Upper lobe of right lung (tissue), 1 donor: Measurements from ENCODE around the gene SNRNP35. TPM values are rescaled to one million over a fixed set of nuclear protein-coding genes. Genes with fewer than 3 reads are reported as not detected.

ENCODE experiments used
- ATAC-seq: fragments of 200-7000 bp; cut with Tn5 transposase; one replicate; pipeline ENCODE4 v1.9.1; 2020; ENCODE audit warnings: mild to moderate bottlenecking, moderate library complexity
- DNase-seq: peaks from one replicate; pipeline ENCODE4 v3.0.0-alpha.2; 2020
- H3K27ac ChIP-seq: fragments of 200-600 bp; one replicate; pipeline ENCODE4 v1.8.0; 2022
- H3K27me3 ChIP-seq: fragments of 200-600 bp; one replicate; pipeline ENCODE4 v1.8.0; 2022; ENCODE audit warnings: mild to moderate bottlenecking
- H3K36me3 ChIP-seq: fragments of 200-600 bp; one replicate; pipeline ENCODE4 v1.8.0; 2022
- H3K4me1 ChIP-seq: fragments of 200-600 bp; one replicate; pipeline ENCODE4 v1.8.0; 2022
- H3K4me3 ChIP-seq: fragments of 200-600 bp; one replicate; pipeline ENCODE4 v1.8.0; 2022; ENCODE audit warnings: mild to moderate bottlenecking
- H3K9me3 ChIP-seq: fragments of 200-600 bp; one replicate; pipeline ENCODE4 v1.8.0; 2022
- intact Hi-C: fragments of 100-400 bp; cut with DNase I; formaldehyde crosslinking; loops from one replicate; pipeline ENCODE4 v1.11.0; 2022
- total RNA-seq: library from RNA; stranded (reverse); fragmentation: NEBNext Ultra II Directional; extraction: Animal tissue kit (Norgen Biotek cat#: 25700); gene quantifications from one replicate; pipeline ENCODE4 v1.2.1, GENCODE V29; 2021
- TF ChIP-seq, protein P1 (sequence below): fragments of 200-600 bp; IDR thresholded peaks from one replicate; pipeline ENCODE4 v1.8.0; 2022; ENCODE audit warnings: antibody characterized with exemption
- donor health status: DM: no; HTN: yes; CAD: no; lungs with severe emphysema.

The SNRNP35 gene
- total RNA-seq, 1 donor from 2014 or later = 20.4 TPM

DNA sequence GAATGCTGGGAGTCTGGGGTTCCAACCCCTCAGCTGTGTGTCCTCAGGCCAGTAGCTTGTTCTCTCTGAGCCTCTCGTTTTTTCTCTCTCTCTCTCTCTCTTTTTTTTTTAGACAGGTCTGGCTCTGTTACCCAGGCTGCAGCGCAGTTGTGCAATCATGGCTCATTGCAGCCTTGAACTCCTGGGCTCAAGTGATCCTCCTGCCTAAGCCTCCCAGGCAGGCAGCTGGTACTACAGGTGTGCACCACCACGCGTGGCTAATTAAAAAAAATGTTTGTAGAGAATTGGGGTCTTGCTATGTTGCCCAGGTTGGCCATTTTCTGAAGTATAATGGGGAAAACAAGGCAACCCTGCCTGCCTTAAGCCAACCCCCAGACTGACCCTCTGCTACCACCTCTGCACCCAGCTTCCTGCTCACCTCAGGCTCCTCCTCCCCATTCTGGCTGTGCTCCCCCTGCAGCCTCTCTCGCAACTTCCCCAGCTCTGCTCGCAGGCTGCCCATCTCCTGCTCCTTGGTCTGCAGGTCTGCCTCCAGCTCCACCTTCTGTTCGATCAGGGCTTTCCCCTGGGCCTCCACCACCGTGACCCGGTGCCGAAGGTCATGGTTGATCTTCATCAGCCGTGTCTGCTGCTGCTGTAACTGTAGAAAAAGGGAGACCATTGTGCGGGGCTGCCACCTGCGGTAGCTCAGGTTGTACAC lies 40.3 kb downstream of the SNRNP35 start:
- intact Hi-C loops = no loop called here

DNA sequence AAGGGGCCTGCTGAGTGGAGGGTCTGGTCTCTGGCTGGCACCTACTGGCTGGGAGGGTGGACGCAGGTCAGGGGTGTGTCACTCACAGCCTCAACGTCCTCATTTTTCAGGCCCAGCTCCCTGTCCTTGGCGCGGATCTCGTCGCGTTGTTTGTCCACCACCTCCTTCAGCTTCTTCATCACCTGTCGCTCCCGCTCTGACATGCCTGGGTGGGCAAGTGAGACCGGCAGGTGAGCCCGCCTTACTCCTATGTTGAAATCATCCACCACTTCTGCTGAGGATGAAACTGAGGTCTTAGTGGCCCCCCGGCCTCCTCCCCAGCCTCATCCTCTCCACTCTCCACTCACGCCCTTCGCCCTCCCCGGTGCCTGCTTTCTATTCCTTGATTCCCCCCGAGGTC lies 41.4 kb downstream of the SNRNP35 start:
- Histone ChIP-seq H3K4me3 (no peak overlapping the region), H3K9me3 (no peaks in the 10 kb centered on the region), H3K27ac (no peak overlapping the region), H3K4me1 (no peaks in the 10 kb centered on the region), H3K36me3 (peaks cover 22% of the 10 kb centered on the region), H3K27me3 (no peaks in the 10 kb centered on the region)
- TF ChIP-seq, protein P1, sequence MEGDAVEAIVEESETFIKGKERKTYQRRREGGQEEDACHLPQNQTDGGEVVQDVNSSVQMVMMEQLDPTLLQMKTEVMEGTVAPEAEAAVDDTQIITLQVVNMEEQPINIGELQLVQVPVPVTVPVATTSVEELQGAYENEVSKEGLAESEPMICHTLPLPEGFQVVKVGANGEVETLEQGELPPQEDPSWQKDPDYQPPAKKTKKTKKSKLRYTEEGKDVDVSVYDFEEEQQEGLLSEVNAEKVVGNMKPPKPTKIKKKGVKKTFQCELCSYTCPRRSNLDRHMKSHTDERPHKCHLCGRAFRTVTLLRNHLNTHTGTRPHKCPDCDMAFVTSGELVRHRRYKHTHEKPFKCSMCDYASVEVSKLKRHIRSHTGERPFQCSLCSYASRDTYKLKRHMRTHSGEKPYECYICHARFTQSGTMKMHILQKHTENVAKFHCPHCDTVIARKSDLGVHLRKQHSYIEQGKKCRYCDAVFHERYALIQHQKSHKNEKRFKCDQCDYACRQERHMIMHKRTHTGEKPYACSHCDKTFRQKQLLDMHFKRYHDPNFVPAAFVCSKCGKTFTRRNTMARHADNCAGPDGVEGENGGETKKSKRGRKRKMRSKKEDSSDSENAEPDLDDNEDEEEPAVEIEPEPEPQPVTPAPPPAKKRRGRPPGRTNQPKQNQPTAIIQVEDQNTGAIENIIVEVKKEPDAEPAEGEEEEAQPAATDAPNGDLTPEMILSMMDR = no peak
- intact Hi-C loops = no loop called here
- DNase-seq (no peak), ATAC-seq (no peak)

More for the DNA sequence above, 40.3 kb downstream of the SNRNP35 start:
- no peaks in the 10 kb centered on the region for H3K27me3 ChIP-seq
- TF ChIP-seq, protein P1 = no peak
- ATAC-seq (no peak), DNase-seq (no peak)
- H3K4me1 ChIP-seq = no peaks in the 10 kb centered on the region
- H3K4me3 ChIP-seq = no peak overlapping the region
- peaks cover 22% of the 10 kb centered on the region for H3K36me3 ChIP-seq
- H3K27ac ChIP-seq = no peak overlapping the region
- no peaks in the 10 kb centered on the region for H3K9me3 ChIP-seq

DNA sequence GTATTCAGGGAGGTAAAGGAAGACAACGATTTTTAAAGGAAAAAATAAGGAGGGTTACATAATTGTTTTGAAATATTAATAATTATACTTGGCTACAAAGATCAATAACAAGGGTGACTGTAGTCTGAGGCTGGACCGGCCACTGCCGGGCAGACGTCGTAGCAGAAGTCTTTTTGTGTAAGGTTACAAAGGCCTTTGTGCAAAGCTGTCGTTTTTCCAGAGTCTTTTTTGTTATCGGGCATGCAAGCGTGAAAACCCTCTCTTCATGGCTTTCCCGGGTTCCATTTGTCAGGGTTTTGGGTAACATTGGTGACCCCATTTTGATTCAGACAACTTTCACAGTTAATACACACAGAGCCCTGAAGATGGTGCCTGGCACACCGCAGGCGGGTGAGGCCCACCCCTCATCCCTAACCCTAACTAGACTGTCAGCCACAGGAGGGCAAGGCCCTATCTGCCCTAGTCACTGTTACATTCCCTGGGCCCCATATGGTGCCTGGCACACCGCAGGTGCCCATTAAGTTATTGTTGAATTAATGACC lies 44.3 kb downstream of the SNRNP35 start:
- TF ChIP-seq, protein P1 = no peak
- H3K4me3 ChIP-seq = no peak overlapping the region
- peaks cover 13% of the 10 kb centered on the region for H3K36me3 ChIP-seq
- intact Hi-C loops = no loop called here
- no peak overlapping the region for H3K27ac ChIP-seq
- H3K4me1 ChIP-seq = no peaks in the 10 kb centered on the region
- H3K27me3 ChIP-seq = no peaks in the 10 kb centered on the region
- H3K9me3 ChIP-seq = no peaks in the 10 kb centered on the region
- ATAC-seq (no peak), DNase-seq (no peak)

DNA sequence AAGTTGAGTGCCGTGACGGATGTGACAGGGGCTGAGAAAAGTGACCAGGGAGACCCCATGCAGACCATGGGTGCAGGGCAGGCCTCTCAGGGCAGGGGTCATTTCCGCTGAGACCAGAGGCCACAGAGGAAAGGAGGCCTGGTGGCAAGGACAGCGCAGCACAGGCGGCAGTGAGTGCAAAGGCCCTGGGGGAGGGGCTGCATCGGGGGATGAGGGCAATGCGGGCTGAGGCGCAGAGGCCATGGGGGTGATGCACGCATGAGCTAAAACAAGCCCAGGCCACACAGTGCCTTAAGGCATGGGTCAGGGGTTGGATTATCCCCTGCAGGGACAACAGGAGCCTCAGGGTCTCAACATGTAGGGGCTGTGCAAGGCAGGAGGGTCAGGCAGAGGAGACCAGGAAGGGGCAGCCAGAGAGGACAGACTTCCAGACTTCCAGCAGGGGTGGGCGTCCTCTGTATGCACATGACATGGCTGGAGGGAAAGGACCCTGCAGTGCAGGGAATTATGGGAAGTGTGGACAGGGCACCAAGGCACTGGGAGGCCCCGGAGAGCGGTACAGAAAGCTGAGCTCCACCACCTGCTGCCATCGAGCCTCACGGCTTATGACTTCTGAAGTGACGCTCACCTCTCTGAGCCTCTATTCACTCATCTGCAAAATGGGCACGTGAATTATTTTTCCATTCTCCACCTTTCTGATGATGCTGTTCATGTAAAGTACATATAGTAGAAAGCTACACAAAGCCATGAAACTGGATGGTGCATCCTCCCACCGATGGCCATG lies 48.3 kb downstream of the SNRNP35 start:
- intact Hi-C loops = no loop called here
- TF ChIP-seq, protein P1 = no peak
- DNase-seq = no peak
- Histone ChIP-seq H3K27ac (no peak overlapping the region), H3K9me3 (no peaks in the 10 kb centered on the region), H3K4me3 (no peak overlapping the region), H3K27me3 (no peaks in the 10 kb centered on the region), H3K4me1 (peaks cover 6% of the 10 kb centered on the region), H3K36me3 (no peaks in the 10 kb centered on the region)
- no peak for ATAC-seq

DNA sequence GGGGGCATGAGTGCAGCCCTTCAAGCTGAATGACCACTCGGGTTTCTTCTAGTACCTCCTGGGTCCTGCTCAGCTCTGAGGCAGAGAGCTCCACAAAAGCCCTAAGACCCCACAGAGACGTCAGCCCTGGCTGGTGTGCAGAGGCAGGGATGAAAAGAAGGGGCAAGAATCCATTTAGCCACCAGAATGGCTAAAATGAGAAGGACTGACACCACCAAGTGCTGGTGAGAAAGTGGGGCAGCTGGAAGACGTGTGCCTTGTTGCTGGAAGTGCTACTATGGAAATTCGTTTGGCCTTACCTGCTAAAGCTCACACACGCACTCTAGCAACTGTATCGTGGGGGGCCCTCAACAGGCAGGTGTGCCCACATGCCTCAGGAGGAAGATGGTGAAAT lies 48.9 kb downstream of the SNRNP35 start:
- TF ChIP-seq, protein P1 = no peak
- intact Hi-C loops = no loop called here
- H3K36me3 ChIP-seq = no peaks in the 10 kb centered on the region

More for the DNA sequence above, 48.9 kb downstream of the SNRNP35 start:
- ATAC-seq = no peak
- DNase-seq = no peak
- H3K27me3 ChIP-seq = no peaks in the 10 kb centered on the region
- no peak overlapping the region for H3K4me3 ChIP-seq
- no peak overlapping the region for H3K27ac ChIP-seq
- no peaks in the 10 kb centered on the region for H3K9me3 ChIP-seq
- peaks cover 6% of the 10 kb centered on the region for H3K4me1 ChIP-seq
